ENCODE measurements around the gene UBE2R2. TPM values are rescaled to one million over a fixed set of nuclear protein-coding genes. Genes with fewer than 3 reads are reported as not detected.

Gene UBE2R2
- total and polyA plus RNA-seq, 2 of the 8 experiments (the other 6 are each of a cell fraction or from before 2014, with no cell fraction given): 19.4 to 42.1 TPM

- Histone ChIP-seq H3K79me2 (ENCODE audit: control insufficient read depth in 1 of 2, insufficient read depth in 2 of 2, low read length in 2 of 2) (no peaks in the 10 kb centered on the region), H2BK5ac (ENCODE audit: low read depth, low read length) (no peak overlapping the region), H4K20me1 (replicated peaks in 1 of 2; ENCODE audit: control insufficient read depth in 1 of 2, insufficient read depth in 2 of 2, low read length in 2 of 2) (no peaks in the 10 kb centered on the region), H3K27ac (ENCODE audit: low read depth, low read length) (no peak overlapping the region), H3K14ac (ENCODE audit: insufficient read length) (no peak overlapping the region), H3K9me3 (ENCODE audit: insufficient read depth in 2 of 2, low read depth in 1 of 2, low read length in 1 of 2) (no peaks in the 10 kb centered on the region), H2BK20ac (ENCODE audit: low read length) (no peak overlapping the region), H3K23ac (ENCODE audit: insufficient read length) (no peak overlapping the region), H2BK12ac (ENCODE audit: low read depth, low read length) (no peak overlapping the region), H3K18ac (ENCODE audit: extremely low read depth, low read length) (no peak overlapping the region), H3K23me2 (ENCODE audit: low read depth, low read length) (no peaks in the 10 kb centered on the region), H2BK120ac (replicated peaks; ENCODE audit: low read depth, low read length) (no peak overlapping the region), H4K91ac (replicated peaks; ENCODE audit: insufficient read length, low read length) (no peak overlapping the region), H3K9ac (replicated peaks in 1 of 4; ENCODE audit: extremely low read depth in 1 of 4, low read depth in 3 of 4, low read length in 3 of 4) (no peak overlapping the region), H3K27me3 (replicated peaks in 1 of 4; ENCODE audit: control insufficient read depth in 3 of 4, extremely low read depth in 1 of 4, insufficient read depth in 3 of 4, low read length in 3 of 4) (no peaks in the 10 kb centered on the region), H3K4me1 (replicated peaks in 1 of 4; ENCODE audit: control insufficient read depth in 3 of 4, insufficient read depth in 4 of 4, low read length in 3 of 4) (peaks cover 2 to 8% (median 3%) of the 10 kb centered on the region in 4 experiments; a peak in 6 of 7 replicates), H3K36me3 (ENCODE audit: control insufficient read depth in 2 of 4, insufficient read depth in 4 of 4, low read length in 3 of 4) (no peaks in the 10 kb centered on the region), H3K79me1 (ENCODE audit: low read depth, low read length) (no peaks in the 10 kb centered on the region), H2AFZ (ENCODE audit: low read length) (no peak overlapping the region), H4K5ac (ENCODE audit: insufficient read length, low read depth, low read length) (no peak overlapping the region), H3K56ac (replicated peaks; ENCODE audit: insufficient read length, low read depth, low read length) (no peak overlapping the region), H2BK15ac (ENCODE audit: low read length) (no peak overlapping the region), H3K4me2 (ENCODE audit: insufficient read depth in 1 of 2, low read depth in 2 of 2, low read length in 2 of 2) (no peak overlapping the region), H3K4me3 (ENCODE audit: extremely low read depth in 1 of 4, insufficient read depth in 2 of 4, low read depth in 3 of 4, low read length in 4 of 4) (no peak overlapping the region), H2AK5ac (ENCODE audit: low read depth, low read length) (no peak overlapping the region), H3K4ac (replicated peaks; ENCODE audit: insufficient read length, low read depth, low read length) (no peak overlapping the region), H4K8ac (ENCODE audit: extremely low read depth, insufficient read depth, low read length) (no peak overlapping the region)
- DNase-seq (ENCODE audit: low read depth in 1 of 2, low spot score in 2 of 2) (no peak), FAIRE-seq (no peak)
- ChIA-PET CTCF (ENCODE audit: partially characterized antibody) (interaction anchor here (2.2 to 3.7 kb wide), 2 partner anchors 12 to 13 kb away, joined by 8 to 22 read pairs; no protein-coding TSS in a partner anchor), POLR2A (ENCODE audit: partially characterized antibody) (interaction anchor here (1.8 kb wide), 1 partner anchor 16 kb away, joined by 4 read pairs; the partner anchor contains the start of gene UBE2R2)
- WGBS, 2 experiments (ENCODE audit: extremely low coverage in 1 of 2, insufficient coverage in 1 of 2, insufficient read length in 1 of 2, insufficient replicate concordance in 2 of 2, low coverage in 1 of 2, low lambda C conversion rate in 2 of 2, missing lambda C conversion rate in 1 of 2): 72% methylated on average over 9 of the region's 9 CpGs; no CpG with 5 or more reads in 1 of the 2 experiments
- TF ChIP-seq CBX5 (IDR thresholded peaks at IDR 0.05; ENCODE audit: low read depth, low read length) (no peak), FOSL1 (IDR thresholded peaks at IDR 0.05; ENCODE audit: insufficient read depth, low read depth, low read length) (no peak), POLR2A (IDR thresholded peaks at IDR 0.05; ENCODE audit: control extremely low read depth in 1 of 2, low read depth in 2 of 2, low read length in 2 of 2) (no peak), TBP (IDR thresholded peaks at IDR 0.05; ENCODE audit: low read depth, low read length) (no peak), SP1 (IDR thresholded peaks at IDR 0.05; ENCODE audit: low read depth, low read length) (no peak), BACH1 (IDR thresholded peaks at IDR 0.05; ENCODE audit: low read length) (no peak), E2F6 (IDR thresholded peaks at IDR 0.05) (no peak)
Measured at GRCh38 chr9:33799928-33800704, 16.8 kb upstream of the UBE2R2 start.
